GM18519 (cell line): ENCODE data around the gene TMEM37.

Experiments
- ATAC-seq: cut with Tn5 transposase; IDR thresholded peaks from one replicate; pipeline ENCODE4 v1.9.1; 2021; ENCODE audit warnings: mild to moderate bottlenecking, moderate library complexity; ENCODE audit not compliant: unreplicated experiment, low FRiP score

Gene TMEM37

GRCh38 chr2:119416299-119416923, 15.2 kb upstream of the TMEM37 start:
- no peak for ATAC-seq

- ATAC-seq: no peak
Measured at GRCh38 chr2:119417908-119418307, 13.7 kb upstream of the TMEM37 start.

- ATAC-seq: no peak
Measured at GRCh38 chr2:119419065-119419464, 12.6 kb upstream of the TMEM37 start.

DNA sequence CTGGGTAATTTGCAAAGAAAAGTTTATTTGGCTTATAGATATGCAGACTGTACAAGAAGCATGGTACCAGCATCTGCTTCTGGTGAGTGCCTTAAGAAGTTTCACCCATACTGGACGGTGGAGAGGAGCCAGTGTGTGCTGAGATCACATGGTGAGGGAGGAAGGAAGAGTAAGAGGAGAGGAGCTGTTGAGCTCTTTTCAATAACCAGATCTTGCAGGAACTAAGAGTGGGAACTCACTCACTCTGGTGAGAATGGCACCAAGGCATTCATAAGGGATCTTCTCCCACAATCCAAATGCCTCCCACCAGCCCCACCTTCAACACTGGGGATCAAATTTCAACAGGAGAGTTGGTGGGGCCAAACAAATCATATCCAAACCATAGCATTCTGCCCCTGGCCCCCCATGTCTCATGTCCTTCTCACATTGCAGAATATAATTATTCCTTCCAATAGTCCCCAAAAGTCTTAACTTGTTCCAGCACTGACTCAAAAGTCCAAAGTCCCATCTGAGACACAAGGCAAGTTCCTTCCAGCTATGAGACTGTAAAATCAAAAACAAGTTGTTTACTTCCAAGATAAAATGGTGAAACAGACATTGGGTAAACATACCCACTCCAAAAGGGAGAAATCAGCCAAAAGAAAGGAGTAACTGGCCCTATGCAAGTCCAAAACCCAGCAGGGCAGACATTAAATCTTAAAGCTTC, 11.7 kb upstream of the TMEM37 start:
- no peak for ATAC-seq

DNA sequence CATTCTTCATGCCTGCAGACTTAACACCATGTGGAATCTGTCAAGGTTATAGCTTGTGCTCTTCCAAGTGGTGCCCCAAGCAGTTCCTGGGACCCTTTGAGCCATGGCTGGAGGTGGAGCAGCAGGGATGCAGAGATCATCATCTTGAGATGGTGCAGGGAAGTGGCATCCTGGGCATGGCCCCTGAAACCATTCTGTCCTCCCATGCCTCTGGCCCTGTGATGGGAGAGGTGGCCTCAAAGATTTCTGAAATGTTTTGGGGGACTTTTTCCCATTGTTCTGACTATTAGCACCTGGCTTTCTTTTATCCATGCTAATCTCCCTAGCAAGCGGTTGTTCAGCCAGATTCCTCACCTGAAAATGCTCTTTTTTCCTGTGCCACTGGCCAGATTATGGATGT, 10.3 kb upstream of the TMEM37 start:
- no peak for ATAC-seq

GRCh38 chr2:119421741-119422140, 9.9 kb upstream of the TMEM37 start:
- ATAC-seq: no peak

DNA sequence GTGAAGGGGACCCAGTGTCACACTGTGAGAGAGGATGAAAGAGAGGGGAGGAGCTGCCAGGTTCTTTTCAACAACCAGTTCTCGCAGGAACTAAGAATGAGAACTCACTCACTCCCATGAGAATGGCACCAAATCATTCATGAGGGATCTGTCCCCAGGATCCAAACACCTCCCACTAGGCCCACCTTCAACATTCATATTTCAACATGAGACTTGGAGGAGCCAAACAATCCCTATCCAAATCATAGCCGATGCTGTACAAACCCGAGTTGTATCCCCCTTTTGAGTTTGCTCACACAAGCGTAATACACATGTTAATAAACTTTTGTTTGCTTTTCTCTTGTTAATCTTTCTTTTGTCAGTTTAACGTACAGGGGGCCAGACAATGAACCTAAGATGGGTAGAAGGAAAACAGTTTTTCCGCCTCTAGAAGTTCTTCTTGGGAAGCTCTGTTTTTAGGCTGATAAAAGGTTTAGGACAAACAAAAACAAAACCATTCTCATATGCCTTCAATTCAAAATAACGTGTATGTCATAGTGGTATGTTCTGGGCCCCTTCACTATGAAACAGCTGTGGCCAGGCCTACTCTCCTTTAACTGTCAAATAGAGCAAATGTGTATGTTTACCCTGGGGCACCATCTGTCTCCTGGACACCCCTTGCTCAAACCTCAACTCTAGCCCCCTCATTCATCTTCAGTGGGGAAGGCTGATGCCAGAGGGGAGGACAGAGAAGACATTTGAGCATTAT, 9.1 kb upstream of the TMEM37 start:
- no peak for ATAC-seq

- no peak for ATAC-seq
Measured at GRCh38 chr2:119423108-119423444, 8.6 kb upstream of the TMEM37 start.

DNA sequence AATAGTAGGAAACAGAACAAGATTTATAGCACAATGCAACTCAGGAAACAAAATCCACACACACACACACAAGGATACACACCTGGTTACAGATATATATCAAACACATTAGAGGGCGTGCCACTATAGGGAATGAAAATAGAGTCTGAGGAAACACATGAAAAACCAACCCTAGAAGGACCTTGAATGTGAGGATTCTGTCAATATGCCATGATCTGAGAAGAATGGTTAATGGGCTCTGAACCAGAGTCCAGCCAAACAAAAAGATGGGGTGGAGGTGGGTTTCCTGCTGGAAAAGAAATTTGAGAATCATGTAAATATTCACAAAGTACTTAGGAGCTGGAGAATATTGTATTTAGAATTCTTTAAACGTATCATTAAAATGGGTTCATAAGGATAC, 7.8 kb upstream of the TMEM37 start:
- no peak for ATAC-seq

- no peak for ATAC-seq
Measured at GRCh38 chr2:119424284-119425118, 7.2 kb upstream of the TMEM37 start.

- no peak for ATAC-seq
Measured at GRCh38 chr2:119425119-119425405, 6.6 kb upstream of the TMEM37 start.

DNA sequence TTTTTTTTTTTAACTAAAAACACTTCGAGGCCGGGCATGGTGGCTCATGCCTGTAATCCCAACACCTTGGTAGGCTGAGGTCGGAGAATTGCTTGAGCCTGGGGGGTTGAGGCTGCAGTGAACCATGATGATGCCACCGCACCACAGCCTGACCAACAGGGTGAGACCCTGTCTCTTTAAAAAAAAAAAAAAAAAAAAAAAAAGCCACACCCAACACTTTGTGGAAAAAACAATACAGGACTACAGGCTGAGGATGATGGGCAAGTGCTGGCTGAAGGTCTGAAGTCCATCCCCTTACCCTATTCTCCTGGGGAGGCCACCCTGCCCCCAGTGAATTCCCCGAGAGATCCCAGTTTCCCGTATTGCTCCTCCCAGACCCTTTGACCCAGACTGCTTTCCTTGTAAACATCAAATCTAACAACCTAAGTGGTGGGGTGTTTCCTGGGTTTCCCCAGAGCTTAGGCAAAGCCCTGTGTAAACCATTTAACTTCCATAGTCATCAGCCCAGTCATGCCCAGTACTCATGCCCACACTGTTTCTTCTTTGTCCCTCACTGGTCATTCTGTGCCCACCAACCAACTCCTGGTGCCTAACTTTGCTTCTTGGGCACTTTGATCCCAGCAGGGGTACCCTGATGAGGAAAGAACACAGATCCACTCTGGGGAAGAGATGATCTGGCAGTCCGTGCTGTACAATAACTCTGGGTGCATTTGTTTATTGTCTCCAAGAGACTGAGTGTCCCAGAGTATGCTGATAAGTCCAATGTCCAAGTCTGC, 5.8 kb upstream of the TMEM37 start:
- no peak for ATAC-seq

DNA sequence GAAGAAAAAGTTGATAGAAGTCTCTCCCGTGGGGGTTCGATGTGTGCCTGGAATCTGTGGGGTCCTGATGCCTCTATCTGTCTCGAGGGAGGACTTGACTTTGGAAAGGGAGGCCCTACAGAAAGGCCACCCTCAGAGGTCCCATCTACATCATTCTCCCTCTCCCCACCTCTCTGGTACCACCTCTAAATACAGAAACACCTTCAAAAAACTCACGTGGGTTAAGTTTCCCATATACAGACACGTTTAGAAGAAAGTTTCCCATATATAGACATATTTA, 5.3 kb upstream of the TMEM37 start:
- ATAC-seq: no peak

DNA sequence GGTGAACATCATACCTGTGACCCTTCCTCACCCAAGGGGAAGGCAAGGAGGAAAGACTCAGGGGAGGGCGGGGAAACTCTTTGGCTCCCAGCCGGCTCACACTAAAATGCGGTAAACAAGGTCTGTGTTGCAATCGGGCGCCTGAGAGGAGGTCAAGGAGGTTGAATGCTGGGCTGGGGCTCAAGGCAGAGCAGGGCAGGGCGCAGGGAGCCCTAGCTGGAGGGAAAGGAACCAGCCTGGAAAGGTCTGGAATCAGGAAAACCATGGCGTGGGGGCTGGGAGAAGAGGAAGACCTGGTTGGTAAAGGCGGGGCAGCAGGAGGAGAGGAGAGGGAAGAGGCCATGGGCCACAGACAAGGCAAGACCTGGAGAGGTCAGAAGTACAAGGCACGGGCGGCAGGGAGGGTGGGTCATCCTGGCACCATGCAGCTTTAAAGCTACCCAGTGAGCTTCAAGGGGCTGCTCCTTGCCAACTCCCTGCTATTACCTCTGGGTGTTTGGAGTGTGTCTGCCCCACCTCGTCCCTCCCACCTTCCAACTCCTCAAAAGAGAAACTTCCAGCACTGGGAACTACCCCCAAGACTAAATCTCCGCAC, 4.8 kb upstream of the TMEM37 start:
- ATAC-seq: no peak

GRCh38 chr2:119427756-119428155, 3.9 kb upstream of the TMEM37 start:
- ATAC-seq: no peak

DNA sequence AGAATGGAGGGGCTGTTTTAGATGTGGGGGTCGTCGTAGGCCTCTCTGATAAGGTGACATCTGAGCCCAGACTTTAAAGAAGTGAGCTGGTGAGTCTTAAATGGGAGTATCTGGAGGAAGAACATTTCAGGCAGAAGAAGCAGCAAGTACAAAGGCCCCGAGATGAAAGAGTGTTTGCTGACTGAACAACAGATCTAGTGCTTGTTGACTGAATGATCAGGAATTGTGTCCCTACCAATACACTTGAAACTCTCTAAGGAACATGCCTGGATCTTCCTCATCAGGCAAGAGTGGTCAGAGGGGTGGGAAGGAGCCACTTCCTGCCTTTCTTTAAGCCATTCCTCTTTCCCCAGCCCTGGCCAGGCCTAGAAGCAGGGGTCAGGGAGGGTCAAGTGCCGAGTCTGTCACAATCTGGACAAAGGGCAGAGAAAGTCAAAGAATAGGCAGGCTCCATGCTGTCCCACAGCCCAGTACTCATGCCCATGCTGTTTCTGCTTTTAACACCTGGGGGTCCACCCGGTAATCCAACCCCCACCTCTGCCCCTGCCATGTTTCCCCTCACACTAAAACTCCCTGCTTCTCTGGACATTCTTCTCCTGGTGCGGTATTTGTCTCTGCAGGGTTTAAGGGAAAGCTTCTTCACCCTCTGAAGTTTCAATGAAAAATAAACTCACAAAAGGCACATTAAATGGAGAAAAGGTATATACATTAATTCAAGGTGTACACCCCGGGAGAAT, 3.0 kb upstream of the TMEM37 start:
- ATAC-seq: no peak

DNA sequence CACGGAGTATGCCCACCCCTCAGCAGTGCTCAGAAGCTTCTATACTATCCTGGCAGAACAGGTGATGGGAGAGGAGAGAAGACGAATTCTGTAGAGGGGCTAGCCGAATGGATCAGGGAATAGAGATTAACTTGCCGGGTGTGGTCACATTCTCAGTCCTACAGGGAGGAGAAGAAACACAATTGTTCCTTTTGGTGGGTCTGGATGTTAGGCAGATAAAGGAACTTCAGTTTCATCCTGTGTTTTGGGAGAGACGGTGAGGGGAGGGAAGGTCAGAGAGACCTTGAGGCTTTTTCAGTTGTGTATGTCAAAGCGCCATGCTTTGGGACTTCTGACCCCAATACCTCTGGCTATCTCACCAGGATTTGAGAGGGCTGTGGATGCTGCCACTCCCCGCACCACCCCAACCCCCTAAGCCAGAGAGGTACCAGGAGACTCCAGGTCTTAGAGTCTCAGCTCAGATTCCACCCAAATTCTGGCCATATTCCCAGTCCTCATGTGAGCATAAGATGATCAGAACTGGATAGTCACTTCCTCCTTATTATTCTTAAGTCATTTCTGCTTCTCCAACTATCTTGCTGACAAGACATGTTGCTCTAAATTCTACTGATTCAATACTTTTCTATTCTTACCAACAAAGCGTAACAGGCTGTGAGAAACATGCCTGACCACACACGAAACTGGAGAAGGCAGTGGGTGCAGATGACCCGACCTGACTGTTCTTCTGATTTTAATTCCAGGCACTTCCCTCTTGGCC, 2.3 kb upstream of the TMEM37 start:
- no peak for ATAC-seq

GRCh38 chr2:119430023-119430498, 1.6 kb upstream of the TMEM37 start:
- ATAC-seq: no peak
